GM12865 (cell line): ENCODE data around the gene ISCA2.
A peak's percentile ranks its signal among the peaks of the same experiment; 100 is the strongest.

Experiments
- DNase-seq: peaks from one replicate; pipeline ENCODE4 v3.0.0; 2010; ENCODE audit warnings: low read depth
- H3K4me3 ChIP-seq: 2 replicates; pipeline ENCODE4 v1.5.1; 2011; ENCODE audit warnings: mild to moderate bottlenecking, low read depth, low read length, control low read depth
- CTCF ChIP-seq: IDR thresholded peaks from 2 replicates; pipeline ENCODE4 v1.5.1; 2011; ENCODE audit warnings: low read length, control low read depth, low read depth, inconsistent platforms; ENCODE audit not compliant: insufficient read depth; ENCODE audit errors: missing control alignments

Gene ISCA2

GRCh38 chr14:74491956-74492775, 1.4 kb upstream of the ISCA2 start:
- DNase-seq, result peak; percentile 69
- peak; percentile 38 for TF ChIP-seq CTCF
- peak overlapping the region; percentile 54 for H3K4me3 ChIP-seq

GRCh38 chr14:74492776-74493342, 706 bp upstream of the ISCA2 start, which contains the start of gene NPC2:
Gene NPC2, minus strand, starts transcription at chr14:74493305. Its CDS starts 31 bp downstream, at chr14:74493274.
- H3K4me3 ChIP-seq, result peak within 1 kb of the TSS; percentile 78
- no peak for DNase-seq
- no peak for TF ChIP-seq CTCF

GRCh38 chr14:74495356-74495755, 1.8 kb downstream of the ISCA2 start:
- TF ChIP-seq CTCF, result no peak
- H3K4me3 ChIP-seq, result no peak overlapping the region
- DNase-seq, result no peak

GRCh38 chr14:74500417-74501134, 7.0 kb downstream of the ISCA2 start:
- no peak for DNase-seq
- no peak for TF ChIP-seq CTCF
- no peak overlapping the region for H3K4me3 ChIP-seq

GRCh38 chr14:74501135-74501614, 7.6 kb downstream of the ISCA2 start:
- peak; percentile 8 for TF ChIP-seq CTCF
- H3K4me3 ChIP-seq, result no peak overlapping the region
- DNase-seq, result no peak

GRCh38 chr14:74501691-74502090, 8.1 kb downstream of the ISCA2 start:
- no peak overlapping the region for H3K4me3 ChIP-seq
- TF ChIP-seq CTCF, result no peak
- no peak for DNase-seq
